Astrocyte (in vitro differentiated cells and primary cell): ENCODE results near the gene SORBS2. TPM values are rescaled to one million over a fixed set of nuclear protein-coding genes. Genes with fewer than 3 reads are reported as not detected.

Source experiments
- DNase-seq: peaks from one replicate; pipeline ENCODE4 v3.0.0-alpha.2; 2010; ENCODE audit warnings: low read depth
- FAIRE-seq: peaks from 2 replicates; lab custom pipeline; 2011; peaks lifted over from hg19 to GRCh38; lab: Jason Lieb, UNC
- H2AFZ ChIP-seq: 2 replicates; pipeline ENCODE4 v1.6.0; 2012; ENCODE audit warnings: low read depth, low read length, inconsistent platforms
- H3K27ac ChIP-seq: 2 replicates; pipeline ENCODE4 v1.5.1; 2011; ENCODE audit warnings: low read depth, low read length, inconsistent platforms
- H3K27me3 ChIP-seq: 2 replicates; pipeline ENCODE4 v1.6.0; 2011; ENCODE audit warnings: low read length, inconsistent platforms; ENCODE audit not compliant: insufficient read depth
- H3K36me3 ChIP-seq: 2 replicates; pipeline ENCODE4 v1.5.1; 2011; ENCODE audit warnings: low read length, inconsistent platforms; ENCODE audit not compliant: insufficient read depth
- H3K4me1 ChIP-seq: 2 replicates; pipeline ENCODE4 v1.5.1; 2011; ENCODE audit warnings: low read length, inconsistent platforms; ENCODE audit not compliant: insufficient read depth
- H3K4me2 ChIP-seq: 2 replicates; pipeline ENCODE4 v1.6.0; 2012; ENCODE audit warnings: low read length, inconsistent platforms
- H3K4me3 ChIP-seq: 2 replicates; pipeline ENCODE4 v1.5.1; 2011; ENCODE audit warnings: low read depth, mild to moderate bottlenecking, low read length, inconsistent platforms; ENCODE audit not compliant: insufficient read depth
- H3K79me2 ChIP-seq: 2 replicates; pipeline ENCODE4 v1.6.0; 2012; ENCODE audit warnings: mild to moderate bottlenecking, low read length, inconsistent platforms; ENCODE audit not compliant: insufficient read depth
- H3K9ac ChIP-seq: 2 replicates; pipeline ENCODE4 v1.6.0; 2012; ENCODE audit warnings: mild to moderate bottlenecking, low read length, inconsistent platforms
- H3K9me3 ChIP-seq: 2 replicates; pipeline ENCODE4 v1.5.1; 2012; ENCODE audit warnings: low read depth, mild to moderate bottlenecking, low read length, inconsistent platforms; ENCODE audit not compliant: insufficient read depth
- H4K20me1 ChIP-seq: 2 replicates; pipeline ENCODE4 v1.6.0; 2012; ENCODE audit warnings: low read length, inconsistent platforms; ENCODE audit not compliant: insufficient read depth
- H3K27ac Mint-ChIP-seq: one replicate; pipeline ENCODE4 v1.8.0; 2021; ENCODE audit warnings: mild to moderate bottlenecking, mixed read lengths; ENCODE audit not compliant: unreplicated experiment
- H3K27me3 Mint-ChIP-seq: one replicate; pipeline ENCODE4 v1.8.0; 2021; ENCODE audit warnings: low read depth, mixed read lengths; ENCODE audit not compliant: unreplicated experiment
- H3K36me3 Mint-ChIP-seq: one replicate; pipeline ENCODE4 v1.8.0; 2021; ENCODE audit warnings: low read depth, mixed read lengths; ENCODE audit not compliant: unreplicated experiment
- H3K4me1 Mint-ChIP-seq: one replicate; pipeline ENCODE4 v1.8.0; 2021; ENCODE audit warnings: low read depth, mixed read lengths; ENCODE audit not compliant: unreplicated experiment
- H3K4me3 Mint-ChIP-seq: one replicate; pipeline ENCODE4 v1.8.0; 2021; ENCODE audit warnings: mild to moderate bottlenecking, moderate library complexity, mixed read lengths; ENCODE audit not compliant: unreplicated experiment
- H3K9me3 Mint-ChIP-seq: one replicate; pipeline ENCODE4 v1.8.0; 2021; ENCODE audit warnings: mild to moderate bottlenecking, mixed read lengths; ENCODE audit not compliant: unreplicated experiment
- EZH2 ChIP-seq: IDR thresholded peaks from 2 replicates; pipeline ENCODE4 v1.6.1; 2012; ENCODE audit warnings: mild to moderate bottlenecking, low read length, inconsistent platforms; ENCODE audit not compliant: insufficient read depth
- total RNA-seq: library from RNA; stranded (reverse); gene quantifications from 2 replicates; pipeline ENCODE4 v1.2.1, GENCODE V29; 2021
- TF ChIP-seq, protein P1 (sequence below): IDR thresholded peaks from 2 replicates; pipeline ENCODE4 v1.5.1; 2011; ENCODE audit warnings: low read depth, mild to moderate bottlenecking, inconsistent platforms, low read length, moderate library complexity; ENCODE audit not compliant: insufficient read depth

Gene SORBS2
- total RNA-seq, 1 donor from 2014 or later, result 97.4 TPM

DNA sequence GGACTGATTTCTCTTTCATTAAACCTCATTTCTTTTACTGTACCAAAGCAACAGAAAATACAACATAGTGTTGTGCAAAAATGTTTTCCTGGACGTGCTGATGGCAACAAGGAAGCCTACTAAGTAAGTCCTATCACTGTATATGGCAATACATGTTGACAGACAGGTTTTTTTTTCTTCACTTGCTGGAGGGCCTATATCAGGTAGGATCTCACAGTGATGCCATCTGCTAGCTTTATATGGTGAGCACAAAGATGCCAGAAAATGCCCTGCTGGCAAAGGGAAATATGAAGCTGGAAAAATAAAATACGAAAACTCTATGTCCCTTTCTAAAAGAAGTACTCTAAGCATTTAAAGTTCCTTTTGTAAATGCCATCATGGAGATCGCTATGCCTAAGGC is 157.7 kb downstream of the SORBS2 start:
- H3K4me1 Mint-ChIP-seq, result peaks cover 12% of the 10 kb centered on the region
- H3K27ac Mint-ChIP-seq, result no peak overlapping the region
- H3K79me2 ChIP-seq, result no peaks in the 10 kb centered on the region
- TF ChIP-seq, protein P1, sequence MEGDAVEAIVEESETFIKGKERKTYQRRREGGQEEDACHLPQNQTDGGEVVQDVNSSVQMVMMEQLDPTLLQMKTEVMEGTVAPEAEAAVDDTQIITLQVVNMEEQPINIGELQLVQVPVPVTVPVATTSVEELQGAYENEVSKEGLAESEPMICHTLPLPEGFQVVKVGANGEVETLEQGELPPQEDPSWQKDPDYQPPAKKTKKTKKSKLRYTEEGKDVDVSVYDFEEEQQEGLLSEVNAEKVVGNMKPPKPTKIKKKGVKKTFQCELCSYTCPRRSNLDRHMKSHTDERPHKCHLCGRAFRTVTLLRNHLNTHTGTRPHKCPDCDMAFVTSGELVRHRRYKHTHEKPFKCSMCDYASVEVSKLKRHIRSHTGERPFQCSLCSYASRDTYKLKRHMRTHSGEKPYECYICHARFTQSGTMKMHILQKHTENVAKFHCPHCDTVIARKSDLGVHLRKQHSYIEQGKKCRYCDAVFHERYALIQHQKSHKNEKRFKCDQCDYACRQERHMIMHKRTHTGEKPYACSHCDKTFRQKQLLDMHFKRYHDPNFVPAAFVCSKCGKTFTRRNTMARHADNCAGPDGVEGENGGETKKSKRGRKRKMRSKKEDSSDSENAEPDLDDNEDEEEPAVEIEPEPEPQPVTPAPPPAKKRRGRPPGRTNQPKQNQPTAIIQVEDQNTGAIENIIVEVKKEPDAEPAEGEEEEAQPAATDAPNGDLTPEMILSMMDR, result no peak
- TF ChIP-seq EZH2, result no peak
- H3K36me3 ChIP-seq, result no peaks in the 10 kb centered on the region
- H3K9me3 ChIP-seq, result no peaks in the 10 kb centered on the region
- H3K4me3 Mint-ChIP-seq, result no peak overlapping the region
- H3K27me3 ChIP-seq, result no peaks in the 10 kb centered on the region
- peaks cover 13% of the 10 kb centered on the region for H3K4me1 ChIP-seq
- H3K27ac ChIP-seq, result no peak overlapping the region
- no peaks in the 10 kb centered on the region for H3K27me3 Mint-ChIP-seq
- no peaks in the 10 kb centered on the region for H3K9me3 Mint-ChIP-seq
- H3K4me3 ChIP-seq, result no peak overlapping the region
- H3K4me2 ChIP-seq, result no peak overlapping the region
- DNase-seq (no peak), FAIRE-seq (no peak)
- H2AFZ ChIP-seq, result no peak overlapping the region
- no peaks in the 10 kb centered on the region for H4K20me1 ChIP-seq
- H3K36me3 Mint-ChIP-seq, result peaks cover 18% of the 10 kb centered on the region
- no peak overlapping the region for H3K9ac ChIP-seq

DNA sequence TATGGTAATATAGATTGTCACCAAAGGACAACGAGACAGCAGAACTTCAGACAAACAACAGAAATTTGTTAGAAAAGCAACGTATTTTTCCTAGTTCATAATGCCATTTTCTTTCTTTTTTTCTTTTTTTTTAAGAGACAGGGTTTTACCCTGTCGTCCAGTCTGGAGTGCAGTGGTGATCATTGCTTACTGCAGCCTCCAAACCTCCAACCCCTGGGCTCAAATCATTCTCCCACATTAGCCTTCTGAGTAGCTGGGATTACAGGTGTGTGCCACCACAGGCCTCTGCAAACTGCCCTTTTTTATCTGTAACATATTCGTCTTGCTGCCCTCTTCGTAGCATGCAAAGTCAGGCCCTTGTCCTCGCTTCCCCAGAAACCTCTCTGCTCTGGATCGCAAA is 160.1 kb downstream of the SORBS2 start:
- FAIRE-seq, result no peak
- peaks cover 6% of the 10 kb centered on the region for H3K4me1 Mint-ChIP-seq

DNA sequence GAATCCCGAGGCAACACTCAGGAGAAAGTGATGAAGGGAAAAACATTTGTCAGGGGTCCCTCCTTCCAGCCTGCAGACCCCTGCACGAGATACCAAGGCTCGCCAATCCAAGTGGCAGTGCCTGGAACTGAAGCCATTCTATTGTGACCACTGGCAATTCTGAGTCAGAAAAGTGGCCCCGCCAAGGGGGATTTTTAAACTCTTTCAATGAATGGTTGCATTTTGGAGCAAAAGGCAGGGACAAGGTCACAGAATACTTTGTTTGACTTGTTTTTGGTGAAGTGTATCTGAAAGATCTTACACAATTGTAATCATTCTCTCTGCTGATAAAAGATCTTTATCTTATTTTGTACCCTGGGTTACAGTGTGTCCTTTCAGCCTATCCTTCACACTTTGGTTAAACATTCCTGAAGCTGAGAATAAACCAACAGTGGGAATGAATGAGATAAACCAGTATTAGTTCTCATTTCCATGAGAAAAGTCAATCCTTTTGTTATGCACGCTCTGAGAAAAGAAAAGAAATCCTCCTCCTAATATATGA is 160.8 kb downstream of the SORBS2 start:
- H3K9me3 ChIP-seq, result no peaks in the 10 kb centered on the region
- no peaks in the 10 kb centered on the region for H3K4me1 ChIP-seq
- FAIRE-seq (no peak), DNase-seq (no peak)
- H2AFZ ChIP-seq, result no peak overlapping the region
- peaks cover 4% of the 10 kb centered on the region for H3K4me1 Mint-ChIP-seq
- peaks cover 6% of the 10 kb centered on the region for H3K36me3 ChIP-seq
- H3K9me3 Mint-ChIP-seq, result no peaks in the 10 kb centered on the region
- H3K9ac ChIP-seq, result no peak overlapping the region
- TF ChIP-seq, protein P1, result no peak
- TF ChIP-seq EZH2, result no peak
- H3K79me2 ChIP-seq, result no peaks in the 10 kb centered on the region
- no peak overlapping the region for H3K4me3 ChIP-seq
- no peaks in the 10 kb centered on the region for H3K27me3 ChIP-seq
- no peaks in the 10 kb centered on the region for H3K27me3 Mint-ChIP-seq
- H3K27ac ChIP-seq, result no peak overlapping the region
- no peaks in the 10 kb centered on the region for H4K20me1 ChIP-seq
- no peak overlapping the region for H3K27ac Mint-ChIP-seq
- peaks cover 20% of the 10 kb centered on the region for H3K36me3 Mint-ChIP-seq
- no peak overlapping the region for H3K4me3 Mint-ChIP-seq
- H3K4me2 ChIP-seq, result no peak overlapping the region

More for the DNA sequence above, 160.1 kb downstream of the SORBS2 start:
- H3K9me3 ChIP-seq, result no peaks in the 10 kb centered on the region
- H3K27ac ChIP-seq, result no peak overlapping the region
- H3K36me3 Mint-ChIP-seq, result peaks cover 23% of the 10 kb centered on the region
- no peaks in the 10 kb centered on the region for H3K27me3 ChIP-seq
- H3K4me1 ChIP-seq, result peaks cover 6% of the 10 kb centered on the region
- no peak overlapping the region for H3K4me3 Mint-ChIP-seq
- no peak overlapping the region for H3K4me2 ChIP-seq
- H3K27ac Mint-ChIP-seq, result no peak overlapping the region
- H3K9me3 Mint-ChIP-seq, result no peaks in the 10 kb centered on the region
- H3K79me2 ChIP-seq, result no peaks in the 10 kb centered on the region
- H3K36me3 ChIP-seq, result peaks cover 4% of the 10 kb centered on the region
- H2AFZ ChIP-seq, result no peak overlapping the region
- H3K9ac ChIP-seq, result no peak overlapping the region
- no peak overlapping the region for H3K4me3 ChIP-seq
- TF ChIP-seq, protein P1, result no peak
- TF ChIP-seq EZH2, result no peak
- H4K20me1 ChIP-seq, result no peaks in the 10 kb centered on the region
- no peaks in the 10 kb centered on the region for H3K27me3 Mint-ChIP-seq
- no peak for DNase-seq
